AG04449 (cell line): ENCODE measurements around the gene RBFOX2.
"Not testable (repeated sequence)": the region's sequence is repeated elsewhere in the genome, so short reads cannot be mapped to it uniquely, and the experiment has no call there.

Experiments
- CTCF ChIA-PET: fragments of 350-600 bp; formaldehyde crosslinking; extraction: SDS; loops from one replicate; lab custom pipeline; 2021; ENCODE audit warnings: antibody characterized with exemption; lab: Yijun Ruan, JAX
- POLR2A ChIA-PET: fragments of 400-600, 350-600 bp; formaldehyde crosslinking; extraction: SDS; loops from one replicate; lab custom pipeline; 2020; ENCODE audit warnings: antibody characterized with exemption, inconsistent platforms; lab: Yijun Ruan, JAX
- DNase-seq: peaks from one replicate; pipeline ENCODE4 v3.0.0-alpha.2; 2010; ENCODE audit warnings: low read depth, low spot score
- H3K4me3 ChIP-seq: 2 replicates; pipeline ENCODE4 v1.5.1; 2011; ENCODE audit warnings: low read depth, mild to moderate bottlenecking, control low read depth, low read length
- TF ChIP-seq, protein P1 (sequence below): IDR thresholded peaks from one replicate; pipeline ENCODE4 v1.5.1; 2011; ENCODE audit warnings: mild to moderate bottlenecking, moderate library complexity, low read length, control low read depth, inconsistent platforms; ENCODE audit not compliant: insufficient read depth; ENCODE audit errors: missing control alignments

The RBFOX2 gene

GRCh38 chr22:35739076-35739930, 289.3 kb downstream of the RBFOX2 start:
- H3K4me3 ChIP-seq, result no peak overlapping the region
- POLR2A ChIA-PET, result no interaction called here
- DNase-seq, result no peak
- CTCF ChIA-PET, result interaction anchor here (1.1 to 1.4 kb wide), 5 partner anchors 54 to 309 kb away, joined by 3 to 5 read pairs (median 3); no protein-coding TSS in a partner anchor
- TF ChIP-seq, protein P1, sequence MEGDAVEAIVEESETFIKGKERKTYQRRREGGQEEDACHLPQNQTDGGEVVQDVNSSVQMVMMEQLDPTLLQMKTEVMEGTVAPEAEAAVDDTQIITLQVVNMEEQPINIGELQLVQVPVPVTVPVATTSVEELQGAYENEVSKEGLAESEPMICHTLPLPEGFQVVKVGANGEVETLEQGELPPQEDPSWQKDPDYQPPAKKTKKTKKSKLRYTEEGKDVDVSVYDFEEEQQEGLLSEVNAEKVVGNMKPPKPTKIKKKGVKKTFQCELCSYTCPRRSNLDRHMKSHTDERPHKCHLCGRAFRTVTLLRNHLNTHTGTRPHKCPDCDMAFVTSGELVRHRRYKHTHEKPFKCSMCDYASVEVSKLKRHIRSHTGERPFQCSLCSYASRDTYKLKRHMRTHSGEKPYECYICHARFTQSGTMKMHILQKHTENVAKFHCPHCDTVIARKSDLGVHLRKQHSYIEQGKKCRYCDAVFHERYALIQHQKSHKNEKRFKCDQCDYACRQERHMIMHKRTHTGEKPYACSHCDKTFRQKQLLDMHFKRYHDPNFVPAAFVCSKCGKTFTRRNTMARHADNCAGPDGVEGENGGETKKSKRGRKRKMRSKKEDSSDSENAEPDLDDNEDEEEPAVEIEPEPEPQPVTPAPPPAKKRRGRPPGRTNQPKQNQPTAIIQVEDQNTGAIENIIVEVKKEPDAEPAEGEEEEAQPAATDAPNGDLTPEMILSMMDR, result no peak

DNA sequence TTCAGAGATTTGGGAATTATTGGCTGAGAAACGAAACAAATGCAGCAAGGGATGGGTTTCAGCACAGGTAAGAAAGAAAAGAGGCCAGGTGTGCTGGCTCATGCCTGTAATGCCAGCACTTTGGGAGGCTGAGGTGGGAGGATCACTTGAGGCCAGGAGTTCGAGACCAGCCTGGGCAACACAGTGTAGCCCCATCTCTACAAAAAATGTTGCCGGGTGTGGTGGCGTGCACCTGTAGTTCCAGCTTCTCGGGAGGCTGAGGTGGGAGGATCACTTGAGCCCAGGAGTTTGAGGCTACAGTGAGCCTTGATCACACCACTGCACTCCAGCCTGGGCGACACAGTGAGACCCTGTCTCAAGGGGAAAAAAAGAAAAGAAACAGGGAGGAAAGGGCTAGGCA, 290.7 kb downstream of the RBFOX2 start:
- POLR2A ChIA-PET, CTCF ChIA-PET, H3K4me3 ChIP-seq, DNase-seq: not testable (repeated sequence)

DNA sequence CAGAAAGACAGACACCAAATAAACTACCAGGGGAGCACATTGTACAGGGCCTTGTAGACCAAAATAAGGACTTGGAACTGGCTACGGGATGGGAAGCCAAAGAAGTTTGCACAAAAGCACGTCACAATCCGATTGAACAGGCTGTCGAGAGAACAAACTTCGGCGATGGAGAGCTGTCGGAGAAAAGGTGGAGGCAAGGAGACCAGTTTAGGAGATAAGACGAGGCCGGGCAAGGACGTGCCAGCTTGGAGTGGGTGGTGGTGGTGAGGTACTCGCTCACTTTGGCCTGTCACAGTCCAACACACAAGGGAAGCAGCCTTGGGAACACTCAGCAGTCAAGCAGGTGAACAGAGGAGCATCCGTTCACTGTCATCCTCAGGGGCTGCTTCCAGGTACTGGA, 291.9 kb downstream of the RBFOX2 start:
- ChIA-PET POLR2A (no interaction called here), CTCF (no interaction called here)
- H3K4me3 ChIP-seq, result no peak overlapping the region
- TF ChIP-seq, protein P1, result no peak
- DNase-seq, result no peak

GRCh38 chr22:35736166-35736565, 292.5 kb downstream of the RBFOX2 start:
- ChIA-PET POLR2A (no interaction called here), CTCF (interaction anchor here (0.7 kb wide), 1 partner anchor 303 kb away, joined by 3 read pairs; no protein-coding TSS in a partner anchor)
- DNase-seq, result no peak
- TF ChIP-seq, protein P1, result no peak
- H3K4me3 ChIP-seq, result no peak overlapping the region

GRCh38 chr22:35735542-35735941, 293.1 kb downstream of the RBFOX2 start:
- ChIA-PET CTCF (interaction anchor here (0.7 kb wide), 1 partner anchor 303 kb away, joined by 3 read pairs; no protein-coding TSS in a partner anchor), POLR2A (no interaction called here)
- H3K4me3 ChIP-seq, result no peak overlapping the region
- TF ChIP-seq, protein P1, result no peak
- DNase-seq, result no peak

- H3K4me3 ChIP-seq, result no peak overlapping the region
- ChIA-PET POLR2A (no interaction called here), CTCF (interaction anchor here (1.0 kb wide), 1 partner anchor 50 kb away, joined by 3 read pairs; no protein-coding TSS in a partner anchor)
- no peak for DNase-seq
- TF ChIP-seq, protein P1, result no peak
These were observed 294.2 kb downstream of the RBFOX2 start for GRCh38 chr22:35734517-35734827.
